ENCODE data around the gene FGD2.

- no peak for TF ChIP-seq POLR2A (IDR thresholded peaks at IDR 0.05)
- TF ChIP-seq, protein P1, sequence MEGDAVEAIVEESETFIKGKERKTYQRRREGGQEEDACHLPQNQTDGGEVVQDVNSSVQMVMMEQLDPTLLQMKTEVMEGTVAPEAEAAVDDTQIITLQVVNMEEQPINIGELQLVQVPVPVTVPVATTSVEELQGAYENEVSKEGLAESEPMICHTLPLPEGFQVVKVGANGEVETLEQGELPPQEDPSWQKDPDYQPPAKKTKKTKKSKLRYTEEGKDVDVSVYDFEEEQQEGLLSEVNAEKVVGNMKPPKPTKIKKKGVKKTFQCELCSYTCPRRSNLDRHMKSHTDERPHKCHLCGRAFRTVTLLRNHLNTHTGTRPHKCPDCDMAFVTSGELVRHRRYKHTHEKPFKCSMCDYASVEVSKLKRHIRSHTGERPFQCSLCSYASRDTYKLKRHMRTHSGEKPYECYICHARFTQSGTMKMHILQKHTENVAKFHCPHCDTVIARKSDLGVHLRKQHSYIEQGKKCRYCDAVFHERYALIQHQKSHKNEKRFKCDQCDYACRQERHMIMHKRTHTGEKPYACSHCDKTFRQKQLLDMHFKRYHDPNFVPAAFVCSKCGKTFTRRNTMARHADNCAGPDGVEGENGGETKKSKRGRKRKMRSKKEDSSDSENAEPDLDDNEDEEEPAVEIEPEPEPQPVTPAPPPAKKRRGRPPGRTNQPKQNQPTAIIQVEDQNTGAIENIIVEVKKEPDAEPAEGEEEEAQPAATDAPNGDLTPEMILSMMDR (IDR thresholded peaks at IDR 0.05), result no peak
Observed at GRCh38 chr6:37056439-37057127, 51.1 kb downstream of the FGD2 start.

Measured in lower leg skin (tissue), 3 donors.